OCI-LY1 (cell line): ENCODE results near the gene PTPRJ.

ENCODE experiments used
- H2AFZ ChIP-seq: fragments of 200-600 bp; sonication (generic), shearing (Covaris generic); 2 replicates; pipeline ENCODE4 v1.6.0; 2014; ENCODE audit warnings: antibody characterized with exemption, mild to moderate bottlenecking, low read length
- H3F3A ChIP-seq: fragments of 200-600 bp; sonication (generic), shearing (Covaris generic); 2 replicates; pipeline ENCODE4 v1.6.0; 2014; ENCODE audit warnings: mild to moderate bottlenecking, antibody characterized with exemption, low read length, moderate library complexity; ENCODE audit not compliant: insufficient read depth
- H3K27ac ChIP-seq: fragments of 200-600 bp; sonication (generic); 2 replicates; pipeline ENCODE4 v1.5.1; 2014; ENCODE audit warnings: low read length, mixed run types, mild to moderate bottlenecking, low read depth; ENCODE audit not compliant: poor library complexity, severe bottlenecking
- H3K27me3 ChIP-seq: fragments of 200-600 bp; sonication (generic); 2 replicates; pipeline ENCODE4 v1.6.0; 2014; ENCODE audit warnings: antibody characterized with exemption, mild to moderate bottlenecking, low read length, moderate library complexity; ENCODE audit not compliant: insufficient read depth
- H3K36me3 ChIP-seq: fragments of 200-600 bp; sonication (generic); 2 replicates; pipeline ENCODE4 v1.6.1; 2014; ENCODE audit warnings: mild to moderate bottlenecking, antibody characterized with exemption, low read length, moderate library complexity, mixed read lengths; ENCODE audit not compliant: insufficient read depth
- H3K4me1 ChIP-seq: fragments of 200-600 bp; sonication (generic); 2 replicates; pipeline ENCODE4 v1.5.1; 2014; ENCODE audit warnings: mild to moderate bottlenecking, low read length, moderate library complexity; ENCODE audit not compliant: insufficient read depth, severe bottlenecking
- H3K4me2 ChIP-seq: fragments of 200-600 bp; sonication (generic), shearing (Covaris generic); 2 replicates; pipeline ENCODE4 v1.6.1; 2014; ENCODE audit warnings: low read length
- H3K4me3 ChIP-seq: fragments of 200-600 bp; sonication (generic); 2 replicates; pipeline ENCODE4 v1.5.1; 2014; ENCODE audit warnings: low read length, low read depth, mild to moderate bottlenecking, mixed read lengths; ENCODE audit not compliant: poor library complexity, severe bottlenecking
- H3K79me2 ChIP-seq: fragments of 200-600 bp; shearing (Covaris generic); 2 replicates; pipeline ENCODE4 v1.6.1; 2016; ENCODE audit warnings: mixed run types, low read length, mixed read lengths; ENCODE audit not compliant: insufficient read depth
- H3K9ac ChIP-seq: fragments of 200-600 bp; sonication (generic), shearing (Covaris generic); 2 replicates; pipeline ENCODE4 v1.6.1; 2014; ENCODE audit warnings: mild to moderate bottlenecking, low read length, mixed read lengths
- H3K9me2 ChIP-seq: fragments of 200-600 bp; sonication (generic), shearing (Covaris generic); 2 replicates; pipeline ENCODE4 v1.6.1; 2014; ENCODE audit warnings: low read depth, mild to moderate bottlenecking, low read length, mixed read lengths
- H3K9me3 ChIP-seq: fragments of 200-600 bp; shearing (Covaris generic); 2 replicates; pipeline ENCODE4 v1.6.1; 2014; ENCODE audit warnings: low read length, mixed read lengths
- H4K20me1 ChIP-seq: fragments of 200-600 bp; sonication (generic), shearing (Covaris generic); 2 replicates; pipeline ENCODE4 v1.6.0; 2016; ENCODE audit warnings: mild to moderate bottlenecking, low read length; ENCODE audit not compliant: insufficient read depth
- EZH2 ChIP-seq: fragments of 200-600 bp; sonication (generic), shearing (Covaris generic); IDR thresholded peaks from 2 replicates; pipeline ENCODE4 v1.8.0; 2017; ENCODE audit warnings: borderline replicate concordance, mixed run types, mild to moderate bottlenecking, antibody characterized with exemption, low read length, moderate library complexity, mixed read lengths
- TF ChIP-seq, protein P1 (sequence below): fragments of 200-600 bp; sonication (generic), shearing (Covaris generic); IDR thresholded peaks from 2 replicates; pipeline ENCODE4 v1.5.1; 2017; ENCODE audit warnings: mild to moderate bottlenecking, antibody characterized with exemption, low read length, moderate library complexity, mixed read lengths

PTPRJ gene

DNA sequence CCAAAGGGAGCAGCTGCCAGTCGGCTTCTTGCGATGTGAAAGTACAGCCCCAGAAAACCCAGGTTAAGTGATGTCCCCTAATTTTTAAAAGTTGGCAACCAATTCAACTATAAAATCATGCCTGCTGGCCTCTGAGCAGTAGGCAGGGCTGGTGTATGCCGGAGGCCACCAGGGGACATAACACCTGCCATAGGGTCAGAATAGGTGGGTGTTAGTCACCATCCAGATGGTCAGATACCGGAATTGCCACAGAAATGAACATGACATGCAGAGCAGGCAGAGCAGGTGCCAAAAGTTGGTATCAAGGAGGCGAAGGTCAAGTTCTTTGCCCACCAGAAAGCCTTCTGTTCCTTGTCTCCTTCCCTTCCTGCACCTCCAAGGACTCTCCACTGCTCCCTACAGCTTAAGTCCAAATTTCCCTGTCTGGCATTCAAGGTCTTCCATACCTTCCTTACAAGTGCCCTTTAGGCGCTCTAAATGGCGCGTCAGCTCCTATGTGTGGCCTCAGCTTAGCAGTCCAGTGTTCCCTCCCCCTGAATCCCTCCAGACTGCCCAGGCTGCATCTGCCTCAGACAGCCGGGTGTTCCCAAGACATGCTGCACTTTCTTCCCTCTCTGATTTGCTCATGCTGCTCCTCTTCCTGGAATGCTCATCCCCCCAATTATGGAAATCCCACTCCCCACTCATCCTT, 45.1 kb downstream of the PTPRJ start:
- Histone ChIP-seq H3K27ac (peak overlapping the region; percentile 100), H3K9me2 (no peaks in the 10 kb centered on the region), H3F3A (no peaks in the 10 kb centered on the region; the same call in 1 of the 2 replicates), H3K27me3 (no peaks in the 10 kb centered on the region), H3K4me2 (peak overlapping the region; percentile 76), H3K36me3 (peaks cover 23% of the 10 kb centered on the region; the same call in 1 of the 2 replicates), H3K9me3 (no peaks in the 10 kb centered on the region), H3K9ac (peak overlapping the region; percentile 69), H4K20me1 (no peaks in the 10 kb centered on the region), H3K79me2 (peaks cover 74% of the 10 kb centered on the region), H3K4me3 (peak overlapping the region; percentile 49), H3K4me1 (peaks cover 100% of the 10 kb centered on the region), H2AFZ (no peak overlapping the region)
- TF ChIP-seq, protein P1, sequence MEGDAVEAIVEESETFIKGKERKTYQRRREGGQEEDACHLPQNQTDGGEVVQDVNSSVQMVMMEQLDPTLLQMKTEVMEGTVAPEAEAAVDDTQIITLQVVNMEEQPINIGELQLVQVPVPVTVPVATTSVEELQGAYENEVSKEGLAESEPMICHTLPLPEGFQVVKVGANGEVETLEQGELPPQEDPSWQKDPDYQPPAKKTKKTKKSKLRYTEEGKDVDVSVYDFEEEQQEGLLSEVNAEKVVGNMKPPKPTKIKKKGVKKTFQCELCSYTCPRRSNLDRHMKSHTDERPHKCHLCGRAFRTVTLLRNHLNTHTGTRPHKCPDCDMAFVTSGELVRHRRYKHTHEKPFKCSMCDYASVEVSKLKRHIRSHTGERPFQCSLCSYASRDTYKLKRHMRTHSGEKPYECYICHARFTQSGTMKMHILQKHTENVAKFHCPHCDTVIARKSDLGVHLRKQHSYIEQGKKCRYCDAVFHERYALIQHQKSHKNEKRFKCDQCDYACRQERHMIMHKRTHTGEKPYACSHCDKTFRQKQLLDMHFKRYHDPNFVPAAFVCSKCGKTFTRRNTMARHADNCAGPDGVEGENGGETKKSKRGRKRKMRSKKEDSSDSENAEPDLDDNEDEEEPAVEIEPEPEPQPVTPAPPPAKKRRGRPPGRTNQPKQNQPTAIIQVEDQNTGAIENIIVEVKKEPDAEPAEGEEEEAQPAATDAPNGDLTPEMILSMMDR = peak; percentile 11; the same call in 1 of the 2 replicates
- TF ChIP-seq EZH2 = no peak

DNA sequence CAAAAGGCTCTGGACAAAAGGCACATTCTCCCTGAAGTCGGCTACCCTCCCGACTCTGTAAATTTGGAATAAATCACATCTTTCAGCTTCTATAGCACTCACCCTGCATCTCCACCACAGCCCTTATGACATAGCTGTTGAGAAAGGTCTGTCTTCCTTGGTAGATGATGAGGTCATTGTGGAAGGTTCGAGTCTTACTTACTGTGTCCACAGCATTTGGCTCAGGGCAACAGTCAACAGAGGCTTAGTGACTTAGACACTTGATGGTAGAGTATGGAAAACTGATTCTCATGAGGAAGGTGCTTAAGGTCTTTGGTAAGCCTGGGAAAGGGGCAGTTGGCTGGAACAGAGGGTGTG, 45.6 kb downstream of the PTPRJ start:
- Histone ChIP-seq H3K9me3 (no peaks in the 10 kb centered on the region), H3K36me3 (peaks cover 23% of the 10 kb centered on the region; the same call in 1 of the 2 replicates), H3K4me1 (peaks cover 100% of the 10 kb centered on the region)

DNA sequence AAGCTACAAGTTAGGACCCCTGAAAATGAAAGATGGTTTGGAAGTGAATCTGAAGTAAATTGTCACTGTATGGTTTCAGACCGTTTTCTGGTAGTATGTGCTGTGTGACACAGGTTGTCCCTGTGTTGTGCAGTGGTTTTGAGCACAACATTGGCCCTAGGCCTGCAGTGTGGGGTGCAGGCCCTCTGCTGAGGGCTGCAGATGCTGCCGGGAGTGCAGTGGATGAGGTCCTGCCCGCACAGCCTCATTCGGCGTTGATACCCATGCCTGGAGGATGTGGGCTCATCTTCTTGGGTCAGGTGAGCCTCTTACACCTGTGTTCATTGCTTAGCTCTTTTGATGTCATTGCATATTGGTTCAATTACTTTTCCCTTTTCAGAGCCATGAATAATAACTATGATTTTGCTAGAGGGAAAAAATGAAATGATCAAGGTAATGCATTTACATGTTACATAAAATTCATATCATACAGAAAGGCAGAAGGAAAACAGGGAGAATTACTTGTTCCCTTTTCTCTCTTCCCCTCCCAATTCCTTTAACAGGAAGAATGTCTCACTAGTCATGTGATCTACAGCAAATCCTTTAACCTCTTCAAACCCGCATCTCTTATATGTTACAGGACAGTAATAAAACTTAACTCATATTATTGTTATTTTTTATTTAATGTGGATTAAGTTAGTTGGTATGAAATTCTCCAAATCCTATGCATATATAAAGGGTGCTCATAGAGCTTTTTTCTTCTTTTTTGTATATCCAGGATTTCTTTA, 48.7 kb downstream of the PTPRJ start:
- TF ChIP-seq EZH2 = no peak
- TF ChIP-seq, protein P1 = no peak
- Histone ChIP-seq H3K4me3 (peak overlapping the region; percentile 6), H3K9ac (peak overlapping the region; percentile 22; the same call in 1 of the 2 replicates), H3K27ac (peak overlapping the region; percentile 96), H3K4me1 (peaks cover 100% of the 10 kb centered on the region), H3K9me3 (no peaks in the 10 kb centered on the region), H3K27me3 (no peaks in the 10 kb centered on the region), H3F3A (no peaks in the 10 kb centered on the region; the same call in 1 of the 2 replicates), H4K20me1 (no peaks in the 10 kb centered on the region), H3K79me2 (peaks cover 67% of the 10 kb centered on the region), H2AFZ (no peak overlapping the region), H3K9me2 (no peaks in the 10 kb centered on the region), H3K36me3 (peaks cover 38% of the 10 kb centered on the region; the same call in 1 of the 2 replicates), H3K4me2 (peak overlapping the region; percentile 41)

More for the DNA sequence above, 45.6 kb downstream of the PTPRJ start:
- Histone ChIP-seq H3K27me3 (no peaks in the 10 kb centered on the region), H3K9ac (peak overlapping the region; percentile 69; the same call in 1 of the 2 replicates), H3K4me2 (peak overlapping the region; percentile 76; the same call in 1 of the 2 replicates), H3K79me2 (peaks cover 73% of the 10 kb centered on the region), H3K4me3 (peak overlapping the region; percentile 49), H3K27ac (peak overlapping the region; percentile 100), H3F3A (no peaks in the 10 kb centered on the region; the same call in 1 of the 2 replicates), H2AFZ (no peak overlapping the region), H4K20me1 (no peaks in the 10 kb centered on the region), H3K9me2 (no peaks in the 10 kb centered on the region)
- no peak for TF ChIP-seq EZH2
- TF ChIP-seq, protein P1 = no peak
